Measurements from ENCODE around the gene HRH4.

DNA sequence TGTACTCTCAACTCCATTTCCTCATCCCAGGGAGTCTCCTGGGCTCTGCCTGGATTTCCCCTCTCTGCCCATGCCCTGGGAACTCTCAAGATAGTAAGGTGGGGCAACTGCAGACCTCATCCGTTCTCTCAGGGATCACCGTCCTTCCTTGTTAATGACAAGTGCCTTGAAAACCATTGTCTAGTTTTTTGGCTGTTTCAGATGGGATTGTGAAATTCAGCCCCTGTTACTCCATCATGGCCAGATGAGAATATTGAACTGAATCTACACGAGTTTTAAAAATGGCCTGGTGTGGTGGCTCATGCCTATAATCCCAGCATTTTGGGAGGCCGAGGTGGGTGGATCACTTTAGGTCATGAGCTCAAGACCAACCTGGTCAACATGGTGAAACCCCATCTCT, 665 bp upstream of the HRH4 start:
- TF ChIP-seq, protein P1, sequence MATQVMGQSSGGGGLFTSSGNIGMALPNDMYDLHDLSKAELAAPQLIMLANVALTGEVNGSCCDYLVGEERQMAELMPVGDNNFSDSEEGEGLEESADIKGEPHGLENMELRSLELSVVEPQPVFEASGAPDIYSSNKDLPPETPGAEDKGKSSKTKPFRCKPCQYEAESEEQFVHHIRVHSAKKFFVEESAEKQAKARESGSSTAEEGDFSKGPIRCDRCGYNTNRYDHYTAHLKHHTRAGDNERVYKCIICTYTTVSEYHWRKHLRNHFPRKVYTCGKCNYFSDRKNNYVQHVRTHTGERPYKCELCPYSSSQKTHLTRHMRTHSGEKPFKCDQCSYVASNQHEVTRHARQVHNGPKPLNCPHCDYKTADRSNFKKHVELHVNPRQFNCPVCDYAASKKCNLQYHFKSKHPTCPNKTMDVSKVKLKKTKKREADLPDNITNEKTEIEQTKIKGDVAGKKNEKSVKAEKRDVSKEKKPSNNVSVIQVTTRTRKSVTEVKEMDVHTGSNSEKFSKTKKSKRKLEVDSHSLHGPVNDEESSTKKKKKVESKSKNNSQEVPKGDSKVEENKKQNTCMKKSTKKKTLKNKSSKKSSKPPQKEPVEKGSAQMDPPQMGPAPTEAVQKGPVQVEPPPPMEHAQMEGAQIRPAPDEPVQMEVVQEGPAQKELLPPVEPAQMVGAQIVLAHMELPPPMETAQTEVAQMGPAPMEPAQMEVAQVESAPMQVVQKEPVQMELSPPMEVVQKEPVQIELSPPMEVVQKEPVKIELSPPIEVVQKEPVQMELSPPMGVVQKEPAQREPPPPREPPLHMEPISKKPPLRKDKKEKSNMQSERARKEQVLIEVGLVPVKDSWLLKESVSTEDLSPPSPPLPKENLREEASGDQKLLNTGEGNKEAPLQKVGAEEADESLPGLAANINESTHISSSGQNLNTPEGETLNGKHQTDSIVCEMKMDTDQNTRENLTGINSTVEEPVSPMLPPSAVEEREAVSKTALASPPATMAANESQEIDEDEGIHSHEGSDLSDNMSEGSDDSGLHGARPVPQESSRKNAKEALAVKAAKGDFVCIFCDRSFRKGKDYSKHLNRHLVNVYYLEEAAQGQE (IDR thresholded peaks at IDR 0.05; ENCODE audit: low read depth, low read length): no peak
- TF ChIP-seq, protein P2, sequence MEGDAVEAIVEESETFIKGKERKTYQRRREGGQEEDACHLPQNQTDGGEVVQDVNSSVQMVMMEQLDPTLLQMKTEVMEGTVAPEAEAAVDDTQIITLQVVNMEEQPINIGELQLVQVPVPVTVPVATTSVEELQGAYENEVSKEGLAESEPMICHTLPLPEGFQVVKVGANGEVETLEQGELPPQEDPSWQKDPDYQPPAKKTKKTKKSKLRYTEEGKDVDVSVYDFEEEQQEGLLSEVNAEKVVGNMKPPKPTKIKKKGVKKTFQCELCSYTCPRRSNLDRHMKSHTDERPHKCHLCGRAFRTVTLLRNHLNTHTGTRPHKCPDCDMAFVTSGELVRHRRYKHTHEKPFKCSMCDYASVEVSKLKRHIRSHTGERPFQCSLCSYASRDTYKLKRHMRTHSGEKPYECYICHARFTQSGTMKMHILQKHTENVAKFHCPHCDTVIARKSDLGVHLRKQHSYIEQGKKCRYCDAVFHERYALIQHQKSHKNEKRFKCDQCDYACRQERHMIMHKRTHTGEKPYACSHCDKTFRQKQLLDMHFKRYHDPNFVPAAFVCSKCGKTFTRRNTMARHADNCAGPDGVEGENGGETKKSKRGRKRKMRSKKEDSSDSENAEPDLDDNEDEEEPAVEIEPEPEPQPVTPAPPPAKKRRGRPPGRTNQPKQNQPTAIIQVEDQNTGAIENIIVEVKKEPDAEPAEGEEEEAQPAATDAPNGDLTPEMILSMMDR (IDR thresholded peaks at IDR 0.05): no peak
- TF ChIP-seq, protein P3, sequence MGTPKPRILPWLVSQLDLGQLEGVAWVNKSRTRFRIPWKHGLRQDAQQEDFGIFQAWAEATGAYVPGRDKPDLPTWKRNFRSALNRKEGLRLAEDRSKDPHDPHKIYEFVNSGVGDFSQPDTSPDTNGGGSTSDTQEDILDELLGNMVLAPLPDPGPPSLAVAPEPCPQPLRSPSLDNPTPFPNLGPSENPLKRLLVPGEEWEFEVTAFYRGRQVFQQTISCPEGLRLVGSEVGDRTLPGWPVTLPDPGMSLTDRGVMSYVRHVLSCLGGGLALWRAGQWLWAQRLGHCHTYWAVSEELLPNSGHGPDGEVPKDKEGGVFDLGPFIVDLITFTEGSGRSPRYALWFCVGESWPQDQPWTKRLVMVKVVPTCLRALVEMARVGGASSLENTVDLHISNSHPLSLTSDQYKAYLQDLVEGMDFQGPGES (IDR thresholded peaks at IDR 0.05; ENCODE audit: low read depth, low read length): no peak
